Measurements from ENCODE around the gene TANC1. TPM values are rescaled to one million over a fixed set of nuclear protein-coding genes. Genes with fewer than 3 reads are reported as not detected.

Gene TANC1
- polyA plus RNA-seq, 1 donor from 2014 or later = 0.37 TPM

DNA sequence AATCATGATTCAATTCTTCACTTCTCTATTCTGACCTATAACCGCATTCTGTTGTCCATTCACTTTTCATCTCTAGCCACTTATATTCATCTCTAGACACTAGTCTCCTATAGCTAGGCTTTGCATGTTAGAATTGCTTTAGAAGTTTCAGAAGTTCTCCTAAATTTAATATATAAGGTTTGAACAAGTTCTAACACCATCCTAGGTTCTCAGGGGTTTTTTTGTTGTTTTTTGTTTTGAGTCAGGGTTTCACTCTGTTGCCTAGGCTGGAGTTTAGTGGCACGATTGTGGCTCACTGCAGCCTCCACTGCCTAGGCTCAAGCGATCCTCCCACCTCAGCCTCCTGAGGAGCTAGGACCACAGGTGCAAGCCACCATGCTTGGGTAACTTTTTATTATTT, 298.1 kb downstream of the TANC1 start:
- no peaks in the 10 kb centered on the region for H3K27me3 ChIP-seq (ENCODE audit: insufficient read depth, low read depth, low read length)
- H3K36me3 ChIP-seq (ENCODE audit: insufficient read depth, low read length) = no peaks in the 10 kb centered on the region
- no peaks in the 10 kb centered on the region for H3F3A ChIP-seq (ENCODE audit: insufficient read depth, low read length, poor library complexity, severe bottlenecking)
- H4K20me1 ChIP-seq (ENCODE audit: insufficient read depth) = no peaks in the 10 kb centered on the region
- no peaks in the 10 kb centered on the region for H3K79me2 ChIP-seq (replicated peaks; ENCODE audit: insufficient read depth, low read length)
- no peaks in the 10 kb centered on the region for H3K9me3 ChIP-seq (ENCODE audit: low read length)
- no peak overlapping the region for H3K4me3 ChIP-seq (ENCODE audit: low read length)
- no peak overlapping the region for H2AFZ ChIP-seq (ENCODE audit: low read depth, low read length)
- H3K9ac ChIP-seq (ENCODE audit: low read length) = no peak overlapping the region
- no peak for TF ChIP-seq SMC3 (conservative IDR thresholded peaks at IDR 0.05; ENCODE audit: poor library complexity)
- TF ChIP-seq TAF1 (IDR thresholded peaks at IDR 0.05; ENCODE audit: low read depth) = no peak
- no peak for TF ChIP-seq EP300 (conservative IDR thresholded peaks at IDR 0.05; ENCODE audit: poor library complexity, severe bottlenecking)
- no peak for TF ChIP-seq RAD21 (conservative IDR thresholded peaks at IDR 0.05)
- no peak for TF ChIP-seq EZH2 (IDR thresholded peaks at IDR 0.05; ENCODE audit: borderline replicate concordance, insufficient read depth, low read length, poor library complexity, severe bottlenecking)
- TF ChIP-seq, protein P1, sequence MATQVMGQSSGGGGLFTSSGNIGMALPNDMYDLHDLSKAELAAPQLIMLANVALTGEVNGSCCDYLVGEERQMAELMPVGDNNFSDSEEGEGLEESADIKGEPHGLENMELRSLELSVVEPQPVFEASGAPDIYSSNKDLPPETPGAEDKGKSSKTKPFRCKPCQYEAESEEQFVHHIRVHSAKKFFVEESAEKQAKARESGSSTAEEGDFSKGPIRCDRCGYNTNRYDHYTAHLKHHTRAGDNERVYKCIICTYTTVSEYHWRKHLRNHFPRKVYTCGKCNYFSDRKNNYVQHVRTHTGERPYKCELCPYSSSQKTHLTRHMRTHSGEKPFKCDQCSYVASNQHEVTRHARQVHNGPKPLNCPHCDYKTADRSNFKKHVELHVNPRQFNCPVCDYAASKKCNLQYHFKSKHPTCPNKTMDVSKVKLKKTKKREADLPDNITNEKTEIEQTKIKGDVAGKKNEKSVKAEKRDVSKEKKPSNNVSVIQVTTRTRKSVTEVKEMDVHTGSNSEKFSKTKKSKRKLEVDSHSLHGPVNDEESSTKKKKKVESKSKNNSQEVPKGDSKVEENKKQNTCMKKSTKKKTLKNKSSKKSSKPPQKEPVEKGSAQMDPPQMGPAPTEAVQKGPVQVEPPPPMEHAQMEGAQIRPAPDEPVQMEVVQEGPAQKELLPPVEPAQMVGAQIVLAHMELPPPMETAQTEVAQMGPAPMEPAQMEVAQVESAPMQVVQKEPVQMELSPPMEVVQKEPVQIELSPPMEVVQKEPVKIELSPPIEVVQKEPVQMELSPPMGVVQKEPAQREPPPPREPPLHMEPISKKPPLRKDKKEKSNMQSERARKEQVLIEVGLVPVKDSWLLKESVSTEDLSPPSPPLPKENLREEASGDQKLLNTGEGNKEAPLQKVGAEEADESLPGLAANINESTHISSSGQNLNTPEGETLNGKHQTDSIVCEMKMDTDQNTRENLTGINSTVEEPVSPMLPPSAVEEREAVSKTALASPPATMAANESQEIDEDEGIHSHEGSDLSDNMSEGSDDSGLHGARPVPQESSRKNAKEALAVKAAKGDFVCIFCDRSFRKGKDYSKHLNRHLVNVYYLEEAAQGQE (IDR thresholded peaks at IDR 0.05; ENCODE audit: borderline replicate concordance) = no peak
- no peak for TF ChIP-seq MXI1 (conservative IDR thresholded peaks at IDR 0.05; ENCODE audit: poor library complexity, severe bottlenecking)
- TF ChIP-seq, protein P2, sequence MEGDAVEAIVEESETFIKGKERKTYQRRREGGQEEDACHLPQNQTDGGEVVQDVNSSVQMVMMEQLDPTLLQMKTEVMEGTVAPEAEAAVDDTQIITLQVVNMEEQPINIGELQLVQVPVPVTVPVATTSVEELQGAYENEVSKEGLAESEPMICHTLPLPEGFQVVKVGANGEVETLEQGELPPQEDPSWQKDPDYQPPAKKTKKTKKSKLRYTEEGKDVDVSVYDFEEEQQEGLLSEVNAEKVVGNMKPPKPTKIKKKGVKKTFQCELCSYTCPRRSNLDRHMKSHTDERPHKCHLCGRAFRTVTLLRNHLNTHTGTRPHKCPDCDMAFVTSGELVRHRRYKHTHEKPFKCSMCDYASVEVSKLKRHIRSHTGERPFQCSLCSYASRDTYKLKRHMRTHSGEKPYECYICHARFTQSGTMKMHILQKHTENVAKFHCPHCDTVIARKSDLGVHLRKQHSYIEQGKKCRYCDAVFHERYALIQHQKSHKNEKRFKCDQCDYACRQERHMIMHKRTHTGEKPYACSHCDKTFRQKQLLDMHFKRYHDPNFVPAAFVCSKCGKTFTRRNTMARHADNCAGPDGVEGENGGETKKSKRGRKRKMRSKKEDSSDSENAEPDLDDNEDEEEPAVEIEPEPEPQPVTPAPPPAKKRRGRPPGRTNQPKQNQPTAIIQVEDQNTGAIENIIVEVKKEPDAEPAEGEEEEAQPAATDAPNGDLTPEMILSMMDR (IDR thresholded peaks at IDR 0.05; ENCODE audit: poor library complexity, severe bottlenecking) = no peak
- no peak for TF ChIP-seq POLR2AphosphoS5 (IDR thresholded peaks at IDR 0.05)
- H3K9me2 ChIP-seq (ENCODE audit: insufficient read depth, low read length) = no peaks in the 10 kb centered on the region
- no peak overlapping the region for H3K4me2 ChIP-seq (ENCODE audit: low read length)
- no peak overlapping the region for H3K27ac ChIP-seq (ENCODE audit: low read length)

DNA sequence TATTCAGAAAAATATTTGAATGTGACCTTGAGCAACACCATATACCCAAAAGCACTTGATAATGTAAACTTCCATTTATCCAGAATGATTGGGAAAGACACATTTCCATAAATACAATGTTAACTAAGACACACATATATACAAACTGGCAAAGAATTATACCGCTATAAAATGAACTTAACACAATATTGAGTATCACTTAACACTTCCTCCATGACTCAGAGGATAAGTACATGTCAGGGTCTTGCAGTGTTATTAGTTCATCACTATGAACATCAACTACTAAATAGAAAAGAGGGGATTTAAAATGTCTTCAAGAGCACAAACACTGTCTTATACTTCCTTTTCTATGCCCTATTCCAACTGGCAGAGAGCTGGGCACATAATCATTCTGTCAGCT, 299.5 kb downstream of the TANC1 start:
- Histone ChIP-seq H2AFZ (ENCODE audit: low read depth, low read length) (no peak overlapping the region), H3K4me3 (ENCODE audit: low read length) (no peak overlapping the region), H3K27ac (ENCODE audit: low read length) (no peak overlapping the region), H3K9ac (ENCODE audit: low read length) (no peak overlapping the region), H3K36me3 (ENCODE audit: insufficient read depth, low read length) (no peaks in the 10 kb centered on the region), H3K9me2 (ENCODE audit: insufficient read depth, low read length) (no peaks in the 10 kb centered on the region), H3K79me2 (replicated peaks; ENCODE audit: insufficient read depth, low read length) (no peaks in the 10 kb centered on the region), H3K9me3 (ENCODE audit: low read length) (no peaks in the 10 kb centered on the region), H3F3A (ENCODE audit: insufficient read depth, low read length, poor library complexity, severe bottlenecking) (no peaks in the 10 kb centered on the region), H3K27me3 (ENCODE audit: insufficient read depth, low read depth, low read length) (no peaks in the 10 kb centered on the region), H3K4me2 (ENCODE audit: low read length) (no peak overlapping the region), H4K20me1 (ENCODE audit: insufficient read depth) (no peaks in the 10 kb centered on the region)
- no peak for TF ChIP-seq POLR2AphosphoS5 (IDR thresholded peaks at IDR 0.05)
- TF ChIP-seq RAD21 (conservative IDR thresholded peaks at IDR 0.05) = no peak
- TF ChIP-seq TAF1 (IDR thresholded peaks at IDR 0.05; ENCODE audit: low read depth) = no peak
- TF ChIP-seq, protein P2 (IDR thresholded peaks at IDR 0.05; ENCODE audit: poor library complexity, severe bottlenecking) = no peak
- TF ChIP-seq, protein P1 (IDR thresholded peaks at IDR 0.05; ENCODE audit: borderline replicate concordance) = no peak
- no peak for TF ChIP-seq EP300 (conservative IDR thresholded peaks at IDR 0.05; ENCODE audit: poor library complexity, severe bottlenecking)
- TF ChIP-seq MXI1 (conservative IDR thresholded peaks at IDR 0.05; ENCODE audit: poor library complexity, severe bottlenecking) = no peak
- no peak for TF ChIP-seq EZH2 (IDR thresholded peaks at IDR 0.05; ENCODE audit: borderline replicate concordance, insufficient read depth, low read length, poor library complexity, severe bottlenecking)
- no peak for TF ChIP-seq SMC3 (conservative IDR thresholded peaks at IDR 0.05; ENCODE audit: poor library complexity)

Measured in neural cell (in vitro differentiated cells).